ENCODE results near the gene TMEM176A.

The TMEM176A gene

DNA sequence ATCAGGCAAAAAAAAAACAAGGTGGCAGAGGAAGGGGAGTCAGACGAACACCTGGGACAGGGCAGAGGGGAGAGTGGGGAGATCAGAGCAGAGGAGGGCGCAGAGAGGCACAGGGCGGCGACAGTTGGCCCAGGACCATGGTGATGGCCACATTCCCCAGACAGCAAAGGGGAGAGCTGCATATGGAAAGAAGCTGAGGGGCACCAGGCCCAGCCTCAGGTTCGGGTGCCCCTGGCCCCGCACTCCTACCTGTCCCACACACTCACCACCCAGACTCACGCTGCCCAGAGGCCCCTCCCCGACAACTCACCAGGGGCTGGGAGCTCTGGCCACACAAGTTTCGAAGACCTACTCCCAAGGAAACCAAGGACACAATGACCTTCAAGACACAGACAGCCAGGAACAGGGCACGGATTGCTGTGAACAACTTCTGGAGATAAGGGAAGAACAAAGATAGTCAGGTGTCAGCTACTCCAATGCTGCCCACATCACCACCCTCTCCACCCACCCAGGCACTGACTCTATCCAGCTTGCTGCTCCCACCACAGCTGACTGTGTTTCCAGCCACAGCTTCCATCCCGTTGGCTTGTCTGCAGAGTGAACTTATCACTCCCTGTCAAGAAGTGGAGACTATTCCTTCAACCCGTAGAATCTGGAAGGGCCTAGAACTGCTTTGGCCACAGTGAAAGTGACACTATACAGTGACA lies 8.7 kb upstream of the TMEM176A start:
- H3K4me3 ChIP-seq (ENCODE audit: low read length) = no peak overlapping the region
- no peaks in the 10 kb centered on the region for H3K27me3 ChIP-seq (ENCODE audit: control insufficient read depth, insufficient read depth, low read length)
- H3K9me3 ChIP-seq (ENCODE audit: control insufficient read depth, low read length) = no peaks in the 10 kb centered on the region
- peaks cover 20% of the 10 kb centered on the region for H3K4me1 ChIP-seq (ENCODE audit: control insufficient read depth, insufficient read depth, low read length)
- H3K9ac ChIP-seq (ENCODE audit: low read length) = no peak overlapping the region
- H3K36me3 ChIP-seq (ENCODE audit: control insufficient read depth, insufficient read depth, low read length) = no peaks in the 10 kb centered on the region

DNA sequence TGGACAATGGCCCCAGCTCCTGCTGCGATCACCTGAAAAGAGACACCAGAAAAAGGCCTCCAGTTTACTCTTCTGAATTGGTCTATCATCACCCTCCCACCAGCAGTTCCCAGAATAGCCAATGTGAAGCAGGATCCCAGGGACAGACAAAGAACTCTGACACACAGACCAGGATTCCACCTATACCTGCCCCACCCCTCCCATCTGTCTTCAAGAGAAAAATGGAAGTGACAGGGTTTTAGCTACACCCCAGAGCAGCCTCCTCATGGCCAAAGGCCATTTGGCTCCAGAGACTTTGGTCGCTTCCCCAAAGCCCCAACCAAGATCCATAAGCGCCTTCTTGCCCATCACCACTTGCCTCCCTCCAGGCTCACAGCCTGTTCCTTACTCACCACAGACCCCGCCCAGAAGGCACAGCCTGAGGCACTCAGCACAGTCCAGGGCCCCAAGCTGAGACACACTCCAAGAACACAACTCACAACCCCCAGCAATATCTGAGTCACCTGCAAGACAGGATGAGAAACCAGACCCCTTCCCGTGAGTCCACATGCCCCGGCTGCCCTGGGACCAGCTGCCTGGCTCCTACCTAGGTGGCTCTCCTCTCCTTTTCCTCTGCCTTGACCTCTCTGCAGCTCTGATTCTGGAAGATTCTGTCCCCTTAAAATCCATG lies 6.9 kb upstream of the TMEM176A start:
- Histone ChIP-seq H3K4me3 (ENCODE audit: low read length) (no peak overlapping the region), H3K9me3 (ENCODE audit: control insufficient read depth, low read length) (no peaks in the 10 kb centered on the region), H3K27me3 (ENCODE audit: control insufficient read depth, insufficient read depth, low read length) (no peaks in the 10 kb centered on the region), H3K9ac (ENCODE audit: low read length) (no peak overlapping the region), H3K36me3 (ENCODE audit: control insufficient read depth, insufficient read depth, low read length) (no peaks in the 10 kb centered on the region), H3K4me1 (ENCODE audit: control insufficient read depth, insufficient read depth, low read length) (peaks cover 6% of the 10 kb centered on the region)

DNA sequence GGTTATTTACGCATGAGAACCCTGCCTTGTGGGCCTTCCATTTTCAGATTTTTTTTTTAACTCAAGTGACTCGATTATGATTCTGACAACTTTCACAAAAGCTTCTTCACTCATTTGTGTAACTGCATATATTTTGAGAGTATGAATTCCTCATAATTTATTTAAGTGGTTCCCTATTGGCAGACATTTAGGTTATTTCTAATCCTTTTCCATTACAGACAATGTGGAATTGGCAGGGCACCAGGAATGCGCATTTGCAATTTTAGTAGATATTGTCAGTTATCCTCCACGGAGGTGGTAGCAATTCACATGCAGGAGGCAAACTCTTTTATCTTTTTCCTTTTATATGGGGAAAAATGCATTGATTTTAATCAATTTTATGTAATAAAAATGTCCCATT lies 2.9 kb upstream of the TMEM176A start:
- Histone ChIP-seq H3K9ac (ENCODE audit: low read length) (no peak overlapping the region), H3K4me1 (ENCODE audit: control insufficient read depth, insufficient read depth, low read length) (peaks cover 8% of the 10 kb centered on the region), H3K9me3 (ENCODE audit: control insufficient read depth, low read length) (no peaks in the 10 kb centered on the region), H3K27me3 (ENCODE audit: control insufficient read depth, insufficient read depth, low read length) (peaks cover 10% of the 10 kb centered on the region), H3K36me3 (ENCODE audit: control insufficient read depth, insufficient read depth, low read length) (no peaks in the 10 kb centered on the region), H3K4me3 (ENCODE audit: low read length) (no peak overlapping the region)

DNA sequence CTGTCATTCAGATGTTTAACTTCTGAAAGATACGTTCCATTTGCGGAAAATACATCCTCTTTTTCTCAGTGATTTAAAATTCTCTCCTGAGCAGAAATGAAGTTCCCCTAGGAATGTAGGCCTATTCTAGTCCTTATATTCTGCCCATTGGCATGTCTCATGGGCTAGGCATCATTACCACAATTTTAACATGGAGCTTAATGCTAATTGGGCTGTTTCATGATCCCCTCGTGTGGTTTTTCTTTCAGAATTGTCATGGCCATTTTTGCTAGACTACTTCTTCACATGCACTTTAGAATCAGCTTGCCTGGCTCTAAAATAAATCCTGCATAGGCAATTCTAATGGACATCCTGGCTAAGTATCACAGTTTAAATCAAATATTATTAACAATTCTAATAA lies 1.4 kb upstream of the TMEM176A start:
- H3K4me1 ChIP-seq (ENCODE audit: control insufficient read depth, insufficient read depth, low read length) = peaks cover 15% of the 10 kb centered on the region
- H3K9me3 ChIP-seq (ENCODE audit: control insufficient read depth, low read length) = no peaks in the 10 kb centered on the region
- no peaks in the 10 kb centered on the region for H3K36me3 ChIP-seq (ENCODE audit: control insufficient read depth, insufficient read depth, low read length)
- H3K4me3 ChIP-seq (ENCODE audit: low read length) = no peak overlapping the region
- peaks cover 10% of the 10 kb centered on the region for H3K27me3 ChIP-seq (ENCODE audit: control insufficient read depth, insufficient read depth, low read length)
- peak overlapping the region; percentile 81 for H3K9ac ChIP-seq (ENCODE audit: low read length)

DNA sequence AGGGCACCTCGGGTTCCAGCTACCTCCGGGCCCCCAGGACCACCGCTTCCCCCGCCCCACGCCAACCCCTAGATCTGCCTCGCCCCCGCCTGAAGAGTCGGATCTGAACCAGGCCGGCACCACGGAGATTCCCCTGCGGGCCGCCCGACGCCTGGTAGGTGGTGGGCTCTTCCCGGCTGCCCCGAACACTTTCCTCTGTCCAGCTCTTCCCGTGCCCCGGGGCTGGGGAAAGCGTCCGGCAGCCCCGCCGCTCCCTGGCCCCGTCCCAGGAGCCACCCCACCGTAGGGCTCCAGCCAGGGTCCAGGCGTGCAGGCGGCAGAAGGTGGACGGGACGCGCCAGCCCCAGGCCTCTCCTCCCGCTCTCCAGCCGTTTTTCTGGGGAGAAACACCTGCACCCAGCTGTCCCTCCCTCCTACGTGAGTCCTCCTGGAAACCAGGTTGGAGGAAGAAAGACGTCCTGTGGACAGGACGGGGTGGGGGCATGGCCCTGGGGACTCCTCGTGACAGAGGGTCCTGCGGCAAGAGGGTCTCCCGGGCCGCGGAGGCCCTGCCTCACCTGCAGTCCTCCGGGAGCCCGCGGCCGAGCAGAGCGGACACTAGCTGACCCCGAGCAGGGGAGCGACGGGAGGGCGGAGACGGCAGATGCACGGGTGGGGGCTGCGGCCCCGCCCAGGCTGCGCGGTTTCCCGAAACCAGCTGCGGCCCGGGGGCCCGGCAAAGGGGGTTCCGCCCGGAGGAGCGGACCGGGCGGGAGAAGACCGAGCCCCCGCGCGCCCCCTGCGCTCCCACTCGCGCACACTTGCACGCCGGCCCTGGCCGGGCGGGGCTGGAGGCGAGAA lies 608 bp upstream of the TMEM176A start, which contains the start of gene TMEM176B:
Gene TMEM176B, minus strand, starts transcription at position 624 of the 840 bp plus-strand sequence. CDS start 3,795 bp downstream, outside the sequence.
- H3K4me3 ChIP-seq (ENCODE audit: low read length) = peak within 1 kb of the TSS; percentile 54
- no peaks in the 10 kb centered on the region for H3K36me3 ChIP-seq (ENCODE audit: control insufficient read depth, insufficient read depth, low read length)
- H3K9ac ChIP-seq (ENCODE audit: low read length) = peak within 1 kb of the TSS; percentile 81
- peaks cover 15% of the 10 kb centered on the region for H3K4me1 ChIP-seq (ENCODE audit: control insufficient read depth, insufficient read depth, low read length)
- peaks cover 10% of the 10 kb centered on the region for H3K27me3 ChIP-seq (ENCODE audit: control insufficient read depth, insufficient read depth, low read length)
- H3K9me3 ChIP-seq (ENCODE audit: control insufficient read depth, low read length) = no peaks in the 10 kb centered on the region

DNA sequence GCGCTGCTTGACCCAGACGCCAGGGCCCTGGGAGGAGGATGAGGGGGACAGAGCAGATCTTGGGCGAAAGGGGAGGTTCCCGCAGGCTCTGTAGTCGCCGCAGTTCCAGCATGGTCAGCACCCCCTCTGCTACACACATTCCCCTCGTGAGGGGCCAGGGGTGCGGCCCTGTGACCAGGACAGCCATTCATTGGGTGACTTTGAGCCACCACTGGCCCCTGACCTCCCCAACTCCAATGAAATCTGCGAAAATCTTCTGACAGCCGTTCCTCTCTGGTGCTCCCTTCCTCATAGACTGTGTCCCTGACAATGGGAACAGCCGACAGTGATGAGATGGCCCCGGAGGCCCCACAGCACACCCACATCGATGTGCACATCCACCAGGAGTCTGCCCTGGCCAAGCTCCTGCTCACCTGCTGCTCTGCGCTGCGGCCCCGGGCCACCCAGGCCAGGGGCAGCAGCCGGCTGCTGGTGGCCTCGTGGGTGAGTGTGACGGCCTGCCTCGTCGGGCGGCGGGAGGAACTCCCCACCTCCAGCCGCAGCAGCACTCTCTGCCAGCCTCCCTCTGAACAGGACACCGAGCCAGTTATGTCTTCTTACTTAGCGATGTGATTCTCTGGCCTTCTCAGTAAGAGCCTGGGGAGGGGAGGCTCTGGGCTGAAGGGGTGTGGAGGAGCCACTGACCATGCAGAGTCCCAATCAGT lies 825 bp downstream of the TMEM176A start:
- Histone ChIP-seq H3K9ac (ENCODE audit: low read length) (peak overlapping the region; percentile 77), H3K36me3 (ENCODE audit: control insufficient read depth, insufficient read depth, low read length) (no peaks in the 10 kb centered on the region), H3K9me3 (ENCODE audit: control insufficient read depth, low read length) (peaks cover under 1% of the 10 kb centered on the region), H3K4me3 (ENCODE audit: low read length) (no peak overlapping the region), H3K27me3 (ENCODE audit: control insufficient read depth, insufficient read depth, low read length) (peaks cover 10% of the 10 kb centered on the region), H3K4me1 (ENCODE audit: control insufficient read depth, insufficient read depth, low read length) (peaks cover 15% of the 10 kb centered on the region)

DNA sequence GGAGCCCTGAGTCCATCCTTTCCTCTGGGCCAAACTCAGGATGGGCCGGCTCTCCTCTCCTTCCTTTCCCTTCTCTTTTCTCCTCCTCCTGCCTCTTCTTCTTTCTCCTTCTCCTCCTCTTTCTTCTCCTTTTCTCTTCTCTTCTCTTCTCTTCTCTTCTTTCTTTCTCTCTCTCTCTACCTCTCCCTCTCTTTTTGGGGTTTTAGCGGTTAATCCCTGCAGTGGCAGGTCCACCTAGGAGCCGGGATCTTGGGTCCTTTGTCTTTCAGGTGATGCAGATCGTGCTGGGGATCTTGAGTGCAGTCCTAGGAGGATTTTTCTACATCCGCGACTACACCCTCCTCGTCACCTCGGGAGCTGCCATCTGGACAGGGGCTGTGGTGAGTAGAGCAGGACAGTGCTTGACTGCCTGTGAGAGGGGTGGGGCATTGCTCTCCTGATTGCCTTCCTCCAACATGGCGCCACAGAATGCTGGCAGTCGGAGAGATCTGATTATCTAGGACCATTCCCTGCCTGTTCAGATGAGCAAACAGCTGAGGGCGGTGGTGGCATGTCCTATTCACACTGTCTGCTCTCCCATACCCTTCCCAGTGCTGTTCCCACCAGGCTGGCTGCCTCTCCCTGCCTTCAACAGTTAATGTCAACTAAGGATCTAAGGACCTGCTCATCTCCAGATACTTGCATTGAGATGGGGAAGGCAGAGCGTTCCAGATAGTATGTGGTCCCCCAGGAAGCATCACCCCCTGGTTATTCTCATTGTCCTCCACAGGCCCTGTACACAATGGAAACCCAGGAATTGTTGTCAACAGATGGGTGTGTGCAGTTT lies 1.6 kb downstream of the TMEM176A start:
- no peaks in the 10 kb centered on the region for H3K36me3 ChIP-seq (ENCODE audit: control insufficient read depth, insufficient read depth, low read length)
- H3K9me3 ChIP-seq (ENCODE audit: control insufficient read depth, low read length) = peaks cover 7% of the 10 kb centered on the region
- H3K4me1 ChIP-seq (ENCODE audit: control insufficient read depth, insufficient read depth, low read length) = peaks cover 15% of the 10 kb centered on the region
- peak overlapping the region; percentile 77 for H3K9ac ChIP-seq (ENCODE audit: low read length)
- no peak overlapping the region for H3K4me3 ChIP-seq (ENCODE audit: low read length)
- peaks cover 10% of the 10 kb centered on the region for H3K27me3 ChIP-seq (ENCODE audit: control insufficient read depth, insufficient read depth, low read length)

DNA sequence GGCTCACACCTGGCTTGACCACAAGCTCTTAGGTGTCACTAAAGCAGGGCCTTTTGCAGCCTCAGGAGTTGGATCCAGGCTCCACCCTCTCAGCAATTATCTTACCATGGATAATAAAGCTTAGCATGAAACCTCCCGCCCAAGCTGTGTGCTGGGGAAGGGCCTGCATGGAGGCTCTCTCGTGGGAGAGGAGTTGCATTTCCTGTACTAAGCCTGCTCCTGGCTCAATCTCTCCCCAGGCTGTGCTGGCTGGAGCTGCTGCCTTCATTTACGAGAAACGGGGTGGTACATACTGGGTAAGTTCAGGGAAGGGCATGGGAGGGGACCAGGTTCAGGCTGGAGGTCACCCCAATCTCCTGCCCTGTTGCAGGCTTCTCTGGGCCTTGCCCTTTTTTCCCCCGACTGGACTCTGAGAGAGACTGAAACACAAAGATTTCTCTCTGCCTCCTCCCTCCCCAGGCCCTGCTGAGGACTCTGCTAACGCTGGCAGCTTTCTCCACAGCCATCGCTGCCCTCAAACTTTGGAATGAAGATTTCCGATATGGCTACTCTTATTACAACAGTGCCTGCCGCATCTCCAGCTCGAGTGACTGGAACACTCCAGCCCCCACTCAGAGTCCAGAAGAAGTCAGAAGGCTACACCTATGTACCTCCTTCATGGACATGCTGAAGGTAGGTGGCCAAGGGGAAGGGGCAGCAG lies 2.7 kb downstream of the TMEM176A start:
- H3K4me3 ChIP-seq (ENCODE audit: low read length) = no peak overlapping the region
- H3K9me3 ChIP-seq (ENCODE audit: control insufficient read depth, low read length) = peaks cover 7% of the 10 kb centered on the region
- H3K9ac ChIP-seq (ENCODE audit: low read length) = no peak overlapping the region
- H3K36me3 ChIP-seq (ENCODE audit: control insufficient read depth, insufficient read depth, low read length) = no peaks in the 10 kb centered on the region
- H3K27me3 ChIP-seq (ENCODE audit: control insufficient read depth, insufficient read depth, low read length) = peaks cover 10% of the 10 kb centered on the region
- H3K4me1 ChIP-seq (ENCODE audit: control insufficient read depth, insufficient read depth, low read length) = peaks cover 15% of the 10 kb centered on the region

DNA sequence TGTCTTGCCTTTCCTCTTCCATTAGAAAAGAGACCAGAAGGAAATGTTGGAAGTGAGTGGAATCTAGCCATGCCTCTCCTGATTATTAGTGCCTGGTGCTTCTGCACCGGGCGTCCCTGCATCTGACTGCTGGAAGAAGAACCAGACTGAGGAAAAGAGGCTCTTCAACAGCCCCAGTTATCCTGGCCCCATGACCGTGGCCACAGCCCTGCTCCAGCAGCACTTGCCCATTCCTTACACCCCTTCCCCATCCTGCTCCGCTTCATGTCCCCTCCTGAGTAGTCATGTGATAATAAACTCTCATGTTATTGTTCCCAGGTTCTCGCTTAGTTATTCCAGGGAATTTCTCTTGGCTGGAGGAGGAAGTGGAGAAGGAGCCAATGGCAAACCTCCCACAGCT lies 4.2 kb downstream of the TMEM176A start:
- H3K27me3 ChIP-seq (ENCODE audit: control insufficient read depth, insufficient read depth, low read length) = peaks cover 10% of the 10 kb centered on the region
- H3K4me3 ChIP-seq (ENCODE audit: low read length) = no peak overlapping the region

DNA sequence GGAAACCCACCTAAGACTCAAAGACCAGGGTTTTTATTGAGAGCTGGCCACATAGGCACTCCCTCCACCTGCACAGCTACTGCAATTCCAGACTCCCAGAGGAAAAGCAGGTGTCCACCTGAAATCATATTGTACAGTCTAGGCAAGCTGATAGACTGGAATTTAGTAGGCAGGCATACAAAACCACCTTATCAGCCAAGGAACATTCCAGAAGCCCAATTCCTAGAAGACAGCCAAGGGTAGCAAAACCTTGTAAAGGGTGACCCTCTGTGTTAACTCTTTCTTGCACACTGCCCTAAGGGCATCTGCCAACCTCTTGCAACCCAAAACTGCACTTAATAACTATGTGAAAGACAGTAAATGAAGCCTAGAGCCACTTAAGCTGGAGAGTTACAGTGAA lies 5.3 kb downstream of the TMEM176A start:
- Histone ChIP-seq H3K4me1 (ENCODE audit: control insufficient read depth, insufficient read depth, low read length) (peaks cover 15% of the 10 kb centered on the region), H3K4me3 (ENCODE audit: low read length) (no peak overlapping the region), H3K36me3 (ENCODE audit: control insufficient read depth, insufficient read depth, low read length) (no peaks in the 10 kb centered on the region), H3K27me3 (ENCODE audit: control insufficient read depth, insufficient read depth, low read length) (peaks cover 8% of the 10 kb centered on the region), H3K9me3 (ENCODE audit: control insufficient read depth, low read length) (peaks cover 7% of the 10 kb centered on the region), H3K9ac (ENCODE audit: low read length) (no peak overlapping the region)

More for the DNA sequence above, 4.2 kb downstream of the TMEM176A start:
- H3K36me3 ChIP-seq (ENCODE audit: control insufficient read depth, insufficient read depth, low read length) = no peaks in the 10 kb centered on the region
- peaks cover 15% of the 10 kb centered on the region for H3K4me1 ChIP-seq (ENCODE audit: control insufficient read depth, insufficient read depth, low read length)
- H3K9me3 ChIP-seq (ENCODE audit: control insufficient read depth, low read length) = peaks cover 7% of the 10 kb centered on the region
- H3K9ac ChIP-seq (ENCODE audit: low read length) = no peak overlapping the region

Measured in mucosa of stomach (tissue), 1 donor.